BJ (cell line): ENCODE measurements around the gene HSPA1B. TPM values are rescaled to one million over a fixed set of nuclear protein-coding genes. Genes with fewer than 3 reads are reported as not detected.

Experiments
- CTCF ChIA-PET: fragments of 350-600 bp; formaldehyde crosslinking; extraction: SDS; loops from one replicate; lab custom pipeline; 2021; ENCODE audit warnings: antibody characterized with exemption, inconsistent platforms; lab: Yijun Ruan, JAX
- POLR2A ChIA-PET: fragments of 300-600 bp; sonication (Branson Sonifier 250); formaldehyde crosslinking; extraction: SDS; loops from one replicate; lab custom pipeline; 2021; ENCODE audit warnings: antibody characterized with exemption; lab: Charles Lee
- DNase-seq: peaks from one replicate; pipeline ENCODE4 v3.0.0-alpha.2; 2011; ENCODE audit warnings: low read depth
- H3K27me3 ChIP-seq: 2 replicates; pipeline ENCODE4 v1.6.0; 2011; ENCODE audit warnings: low read length; ENCODE audit not compliant: control insufficient read depth, insufficient read depth
- H3K36me3 ChIP-seq: 2 replicates; pipeline ENCODE4 v1.5.1; 2011; ENCODE audit warnings: low read length; ENCODE audit not compliant: control insufficient read depth, insufficient read depth
- H3K4me3 ChIP-seq: 2 replicates; pipeline ENCODE4 v1.5.1; 2011; ENCODE audit warnings: low read depth, mild to moderate bottlenecking, control low read depth, low read length
- polyA plus RNA-seq: library from polyadenylated mRNA; depleted of rRNA; stranded (reverse); fragments of >200 nt; gene quantifications from 2 replicates; pipeline ENCODE4 v1.2.3, GENCODE V29; 2011
- TF ChIP-seq, protein P1 (sequence below): IDR thresholded peaks from 2 replicates; pipeline ENCODE4 v1.5.1; 2011; ENCODE audit warnings: low read depth, mild to moderate bottlenecking, control low read depth, inconsistent platforms, low read length, moderate library complexity; ENCODE audit not compliant: insufficient read depth

HSPA1B gene
- polyA plus RNA-seq, 1 experiment = 42.8 TPM

DNA sequence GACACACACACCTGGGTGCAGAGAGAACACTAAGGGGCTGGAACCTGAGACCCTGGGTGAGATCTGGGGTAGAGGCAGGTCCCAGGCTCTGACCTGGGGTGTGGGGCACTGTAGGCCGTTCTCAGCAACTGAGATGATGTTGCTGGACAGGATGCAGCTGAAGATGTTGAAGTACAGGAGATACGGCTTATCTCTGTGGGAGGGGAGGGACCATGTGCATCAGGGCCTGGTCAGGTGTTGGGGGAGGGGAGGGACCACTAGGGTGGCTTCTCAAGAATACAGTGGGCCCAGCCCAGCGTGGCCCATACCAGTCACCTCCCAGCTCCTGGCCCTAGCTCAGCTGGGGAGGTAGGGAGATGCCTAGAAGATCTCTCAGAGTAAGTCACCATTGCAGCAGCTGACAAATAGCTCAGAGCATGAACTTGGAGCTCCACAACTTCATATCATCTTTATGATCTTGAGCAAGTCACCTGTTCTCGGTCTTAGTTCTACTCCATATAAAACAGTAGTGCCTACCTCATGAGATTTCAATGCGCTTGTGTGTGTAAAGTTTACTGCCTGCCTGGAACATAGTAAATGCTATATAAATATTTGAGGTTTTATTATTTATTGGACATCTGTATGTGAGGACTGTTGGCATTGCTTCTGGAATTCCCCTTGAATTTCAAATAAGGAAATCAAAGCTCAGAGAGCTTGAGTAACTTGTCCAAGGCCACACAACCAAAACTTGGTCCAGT, 47.5 kb downstream of the HSPA1B start:
- no peak for DNase-seq
- Histone ChIP-seq H3K27me3 (peaks cover 2% of the 10 kb centered on the region; the same call in 1 of the 2 replicates), H3K4me3 (no peak overlapping the region), H3K36me3 (peaks cover 4% of the 10 kb centered on the region; the same call in 1 of the 2 replicates)
- TF ChIP-seq, protein P1, sequence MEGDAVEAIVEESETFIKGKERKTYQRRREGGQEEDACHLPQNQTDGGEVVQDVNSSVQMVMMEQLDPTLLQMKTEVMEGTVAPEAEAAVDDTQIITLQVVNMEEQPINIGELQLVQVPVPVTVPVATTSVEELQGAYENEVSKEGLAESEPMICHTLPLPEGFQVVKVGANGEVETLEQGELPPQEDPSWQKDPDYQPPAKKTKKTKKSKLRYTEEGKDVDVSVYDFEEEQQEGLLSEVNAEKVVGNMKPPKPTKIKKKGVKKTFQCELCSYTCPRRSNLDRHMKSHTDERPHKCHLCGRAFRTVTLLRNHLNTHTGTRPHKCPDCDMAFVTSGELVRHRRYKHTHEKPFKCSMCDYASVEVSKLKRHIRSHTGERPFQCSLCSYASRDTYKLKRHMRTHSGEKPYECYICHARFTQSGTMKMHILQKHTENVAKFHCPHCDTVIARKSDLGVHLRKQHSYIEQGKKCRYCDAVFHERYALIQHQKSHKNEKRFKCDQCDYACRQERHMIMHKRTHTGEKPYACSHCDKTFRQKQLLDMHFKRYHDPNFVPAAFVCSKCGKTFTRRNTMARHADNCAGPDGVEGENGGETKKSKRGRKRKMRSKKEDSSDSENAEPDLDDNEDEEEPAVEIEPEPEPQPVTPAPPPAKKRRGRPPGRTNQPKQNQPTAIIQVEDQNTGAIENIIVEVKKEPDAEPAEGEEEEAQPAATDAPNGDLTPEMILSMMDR = no peak
- ChIA-PET POLR2A (interaction anchor here (0.6 kb wide), 1 partner anchor 12 kb away, joined by 3 read pairs; the partner anchor contains the start of gene NEU1), CTCF (interaction anchor here (0.9 to 2.7 kb wide), 2 partner anchors 14 to 194 kb away, joined by 3 to 24 read pairs; partner anchors contain the start of gene LY6G5C)

GRCh38 chr6:31875877-31876276, 48.3 kb downstream of the HSPA1B start:
- H3K36me3 ChIP-seq = peaks cover 4% of the 10 kb centered on the region; the same call in 1 of the 2 replicates
- no peak overlapping the region for H3K4me3 ChIP-seq
- CTCF ChIA-PET = interaction anchor here (1.5 to 2.7 kb wide), 2 partner anchors 13 to 27 kb away, joined by 3 to 24 read pairs; partner anchors contain the start of gene ZBTB12
- POLR2A ChIA-PET = interaction anchor here (0.6 kb wide), 1 partner anchor 13 kb away, joined by 3 read pairs; the partner anchor contains the start of gene NEU1
- no peak for DNase-seq
- TF ChIP-seq, protein P1 = no peak
- H3K27me3 ChIP-seq = peaks cover 2% of the 10 kb centered on the region; the same call in 1 of the 2 replicates

DNA sequence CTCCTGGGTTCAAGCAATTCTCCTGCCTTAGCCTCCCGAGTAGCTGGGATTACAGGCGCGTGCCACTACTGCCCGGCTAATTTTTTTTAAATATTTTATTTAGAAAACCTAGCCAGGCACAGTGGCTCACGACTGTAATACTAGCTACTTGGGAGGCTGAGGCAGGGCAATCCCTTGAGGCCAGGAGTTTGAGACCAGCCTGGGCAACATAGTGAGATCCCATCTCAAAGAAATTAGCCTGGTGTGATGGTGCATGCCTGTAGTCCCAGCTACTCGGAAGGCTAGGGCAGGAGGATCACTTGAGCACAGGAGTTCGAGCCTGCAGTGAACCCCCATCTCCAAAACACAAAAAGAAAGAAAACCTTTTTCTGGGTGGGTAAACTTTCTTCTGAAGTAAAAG, 48.8 kb downstream of the HSPA1B start:
- POLR2A ChIA-PET = no interaction called here
- DNase-seq = no peak
- H3K4me3 ChIP-seq = no peak overlapping the region
- peaks cover 8% of the 10 kb centered on the region for H3K36me3 ChIP-seq
- TF ChIP-seq, protein P1 = no peak
- CTCF ChIA-PET = interaction anchor here (1.2 to 2.7 kb wide), 3 partner anchors 13 to 26 kb away, joined by 3 to 24 read pairs (median 4); partner anchors contain the start of gene ZBTB12
- H3K27me3 ChIP-seq = peaks cover 2% of the 10 kb centered on the region; the same call in 1 of the 2 replicates

DNA sequence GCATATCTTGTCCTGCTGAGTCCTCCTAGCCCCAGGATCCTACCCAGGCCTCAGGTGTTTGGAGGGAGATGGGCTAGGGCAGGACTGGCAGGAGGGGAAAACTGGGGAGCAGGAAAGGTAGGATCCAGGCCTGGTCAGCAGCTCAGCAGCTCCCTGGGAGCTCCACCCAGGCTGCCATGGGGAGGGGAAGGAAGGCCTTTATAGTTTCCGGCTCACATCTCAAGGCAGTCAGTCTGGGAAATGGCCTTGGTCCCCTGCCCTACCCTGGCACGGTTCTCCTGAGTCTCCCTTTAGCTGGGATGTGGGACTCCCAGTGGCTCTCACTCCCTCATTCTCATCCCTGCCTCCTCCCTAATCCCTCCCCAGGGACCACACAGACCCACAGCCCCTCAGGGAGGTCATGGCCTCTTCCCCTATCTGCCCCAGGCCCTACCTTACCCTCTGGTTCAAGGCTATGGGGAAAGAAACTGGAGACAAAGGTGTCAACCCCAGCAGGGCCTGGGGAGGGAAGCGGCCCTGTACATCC, 49.6 kb downstream of the HSPA1B start:
- no peak for DNase-seq
- Histone ChIP-seq H3K27me3 (no peaks in the 10 kb centered on the region), H3K4me3 (no peak overlapping the region), H3K36me3 (peaks cover 9% of the 10 kb centered on the region)
- TF ChIP-seq, protein P1 = no peak
- CTCF ChIA-PET = interaction anchor here (0.9 to 1.5 kb wide), 3 partner anchors 10 to 25 kb away, joined by 3 to 4 read pairs (median 3); partner anchors contain the start of gene ZBTB12
- POLR2A ChIA-PET = no interaction called here

GRCh38 chr6:31877651-31878161, 50.2 kb downstream of the HSPA1B start:
- ChIA-PET POLR2A (no interaction called here), CTCF (interaction anchor here (0.6 to 1.2 kb wide), 3 partner anchors 10 to 12 kb away, joined by 3 to 4 read pairs (median 3); no protein-coding TSS in a partner anchor)
- H3K4me3 ChIP-seq = no peak overlapping the region
- DNase-seq = no peak
- TF ChIP-seq, protein P1 = no peak
- no peaks in the 10 kb centered on the region for H3K27me3 ChIP-seq
- H3K36me3 ChIP-seq = peaks cover 14% of the 10 kb centered on the region
